DOHH2 (cell line): ENCODE results near the gene APOC3.

Experiments
- H3F3A ChIP-seq: fragments of 200-600 bp; sonication (generic), shearing (Covaris generic); 2 replicates; pipeline ENCODE4 v1.6.0; 2016; ENCODE audit warnings: antibody characterized with exemption, mild to moderate bottlenecking; ENCODE audit not compliant: control insufficient read depth, insufficient read depth
- H3K27ac ChIP-seq: fragments of 200-600 bp; sonication (generic); 2 replicates; pipeline ENCODE4 v1.5.1; 2014; ENCODE audit warnings: low read depth, mild to moderate bottlenecking, low read length, moderate library complexity
- H3K27me3 ChIP-seq: fragments of 200-600 bp; sonication (generic); 2 replicates; pipeline ENCODE4 v1.6.1; 2014; ENCODE audit warnings: mild to moderate bottlenecking, low read length, mixed read lengths; ENCODE audit not compliant: control insufficient read depth
- H3K36me3 ChIP-seq: fragments of 200-600 bp; sonication (generic); 2 replicates; pipeline ENCODE4 v1.6.1; 2014; ENCODE audit warnings: mild to moderate bottlenecking, low read length, moderate library complexity, mixed read lengths; ENCODE audit not compliant: control insufficient read depth
- H3K4me1 ChIP-seq: fragments of 200-600 bp; sonication (generic); 2 replicates; pipeline ENCODE4 v1.6.1; 2014; ENCODE audit warnings: mild to moderate bottlenecking, low read length, mixed read lengths; ENCODE audit not compliant: control insufficient read depth
- H3K4me2 ChIP-seq: fragments of 200-600 bp; sonication (generic); 2 replicates; pipeline ENCODE4 v1.6.0; 2014; ENCODE audit warnings: mild to moderate bottlenecking, low read length, moderate library complexity
- H3K4me3 ChIP-seq: fragments of 200-600 bp; sonication (generic); 2 replicates; pipeline ENCODE4 v1.5.1; 2014; ENCODE audit warnings: mild to moderate bottlenecking, low read length, mixed read lengths
- H3K79me2 ChIP-seq: fragments of 200-600 bp; sonication (generic); 2 replicates; pipeline ENCODE4 v1.6.1; 2014; ENCODE audit warnings: mild to moderate bottlenecking, low read length, mixed read lengths; ENCODE audit not compliant: control insufficient read depth
- H3K9me2 ChIP-seq: fragments of 200-600 bp; sonication (generic); replicated peaks from 2 replicates; pipeline ENCODE4 v1.6.1; 2014; ENCODE audit warnings: mild to moderate bottlenecking, low read length, mixed read lengths; ENCODE audit not compliant: control insufficient read depth
- H3K9me3 ChIP-seq: fragments of 200-600 bp; sonication (generic); 2 replicates; pipeline ENCODE4 v1.6.1; 2014; ENCODE audit warnings: antibody characterized with exemption, low read length, mixed read lengths; ENCODE audit not compliant: control insufficient read depth, insufficient read depth
- H4K20me1 ChIP-seq: fragments of 200-600 bp; sonication (generic); 2 replicates; pipeline ENCODE4 v1.6.0; 2014; ENCODE audit warnings: low read depth, mild to moderate bottlenecking, antibody characterized with exemption, low read length, moderate library complexity; ENCODE audit not compliant: control insufficient read depth, insufficient read depth
- CTCF ChIP-seq: fragments of 200-600 bp; sonication (generic); IDR thresholded peaks from one replicate; pipeline ENCODE4 v1.5.1; 2014; ENCODE audit warnings: antibody characterized with exemption, mild to moderate bottlenecking, low read depth, low read length; ENCODE audit not compliant: poor library complexity, severe bottlenecking
- EZH2phosphoT487 ChIP-seq: fragments of 200-600 bp; sonication (generic); IDR thresholded peaks from 2 replicates; pipeline ENCODE4 v1.6.1; 2017; ENCODE audit warnings: borderline replicate concordance, mild to moderate bottlenecking, antibody characterized with exemption, low read length, moderate library complexity, mixed read lengths

APOC3 gene

GRCh38 chr11:116826751-116827431 is 2.8 kb upstream of the APOC3 start:
- no peaks in the 10 kb centered on the region for H3K27me3 ChIP-seq
- H3K9me2 ChIP-seq = no peaks in the 10 kb centered on the region
- no peak overlapping the region for H3K4me3 ChIP-seq
- TF ChIP-seq EZH2phosphoT487 = no peak
- no peak for TF ChIP-seq CTCF
- no peak overlapping the region for H3K4me2 ChIP-seq
- no peaks in the 10 kb centered on the region for H4K20me1 ChIP-seq
- H3K27ac ChIP-seq = no peak overlapping the region
- no peaks in the 10 kb centered on the region for H3K36me3 ChIP-seq
- H3K9me3 ChIP-seq = no peaks in the 10 kb centered on the region
- H3K4me1 ChIP-seq = no peaks in the 10 kb centered on the region
- H3K79me2 ChIP-seq = no peaks in the 10 kb centered on the region
- H3F3A ChIP-seq = no peaks in the 10 kb centered on the region

- Histone ChIP-seq H3K9me2 (no peaks in the 10 kb centered on the region), H3K9me3 (no peaks in the 10 kb centered on the region), H3K4me2 (no peak overlapping the region), H3K4me1 (no peaks in the 10 kb centered on the region), H3F3A (no peaks in the 10 kb centered on the region), H4K20me1 (no peaks in the 10 kb centered on the region), H3K36me3 (no peaks in the 10 kb centered on the region), H3K27me3 (no peaks in the 10 kb centered on the region), H3K27ac (no peak overlapping the region), H3K79me2 (no peaks in the 10 kb centered on the region), H3K4me3 (no peak overlapping the region)
- no peak for TF ChIP-seq EZH2phosphoT487
- no peak for TF ChIP-seq CTCF
Measured at GRCh38 chr11:116827461-116827860, 2.2 kb upstream of the APOC3 start.

- H3K4me3 ChIP-seq = no peak overlapping the region
- no peak overlapping the region for H3K4me2 ChIP-seq
- no peaks in the 10 kb centered on the region for H3K4me1 ChIP-seq
- TF ChIP-seq EZH2phosphoT487 (no peak), CTCF (no peak)
- no peak overlapping the region for H3K27ac ChIP-seq
- H3F3A ChIP-seq = no peaks in the 10 kb centered on the region
- no peaks in the 10 kb centered on the region for H3K9me3 ChIP-seq
- no peaks in the 10 kb centered on the region for H3K36me3 ChIP-seq
- H3K27me3 ChIP-seq = no peaks in the 10 kb centered on the region
- no peaks in the 10 kb centered on the region for H3K9me2 ChIP-seq
- H4K20me1 ChIP-seq = no peaks in the 10 kb centered on the region
- no peaks in the 10 kb centered on the region for H3K79me2 ChIP-seq
Measured at GRCh38 chr11:116828632-116829524, 829 bp upstream of the APOC3 start.
